22Rv1 (cell line): ENCODE results near the gene RND2.

ENCODE experiments used
- CTCF ChIP-seq: fragments of 450-650 bp; IDR thresholded peaks from 2 replicates; pipeline ENCODE4 v1.5.1; 2017; ENCODE audit warnings: mild to moderate bottlenecking
- ZFX ChIP-seq: fragments of 450-650 bp; IDR thresholded peaks from 2 replicates; pipeline ENCODE4 v1.6.1; 2017; ENCODE audit warnings: antibody characterized with exemption, borderline replicate concordance

GRCh38 chr17:43027091-43028032 is 2.3 kb downstream of the RND2 start:
- no peak for TF ChIP-seq CTCF
- TF ChIP-seq ZFX: no peak
